ENCODE measurements around the gene CHID1.

CHID1 gene

DNA sequence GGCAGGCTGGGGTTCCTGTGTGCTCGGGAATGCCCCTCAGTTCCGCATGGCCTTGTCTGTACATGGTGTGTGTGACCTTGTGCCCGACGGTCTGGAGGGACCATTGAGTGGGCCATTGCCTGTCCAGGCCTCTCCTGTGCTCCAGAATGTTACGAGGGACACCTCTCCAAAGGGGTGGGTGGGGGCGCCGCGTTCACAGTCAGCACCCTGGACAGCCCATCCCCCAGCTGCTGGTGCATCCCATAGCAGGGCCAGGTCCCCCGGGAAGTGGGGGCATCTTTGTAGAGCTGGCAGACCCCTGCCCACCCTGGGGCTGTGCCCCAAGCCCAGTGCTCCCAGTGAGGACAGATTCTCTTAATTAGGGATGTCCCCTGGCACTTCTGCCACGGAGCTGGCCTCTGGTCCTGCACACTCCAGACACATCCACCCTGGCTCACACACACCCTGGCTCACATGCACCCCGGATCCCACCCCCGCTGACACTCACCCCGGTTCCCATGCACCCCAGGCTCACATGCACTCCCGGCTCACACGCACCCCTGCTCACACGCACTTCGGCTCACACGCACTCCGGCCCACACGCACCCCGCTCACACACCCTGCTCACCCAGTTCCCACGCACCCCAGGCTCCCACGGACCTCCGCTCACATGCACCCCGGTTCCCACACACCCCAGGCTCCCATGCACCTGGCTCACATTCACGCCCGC lies 52.4 kb downstream of the CHID1 start:
- TF ChIP-seq CTCF (IDR thresholded peaks at IDR 0.05; ENCODE audit: low read depth, low read length) = no peak
- no peak overlapping the region for H3K4me3 ChIP-seq (ENCODE audit: low read depth, low read length)
- DNase-seq (ENCODE audit: low read depth) = no peak

- H3K4me3 ChIP-seq (ENCODE audit: low read depth, low read length) = no peak overlapping the region
- no peak for DNase-seq (ENCODE audit: low read depth)
- TF ChIP-seq MAX (IDR thresholded peaks at IDR 0.05; ENCODE audit: low read depth, low read length) (no peak), POLR2A (IDR thresholded peaks at IDR 0.05; ENCODE audit: extremely low read depth, insufficient read length) (no peak), MYC (IDR thresholded peaks at IDR 0.05; ENCODE audit: low read depth, low read length) (no peak)
Observed at GRCh38 chr11:856397-856796, 54.2 kb downstream of the CHID1 start.

DNA sequence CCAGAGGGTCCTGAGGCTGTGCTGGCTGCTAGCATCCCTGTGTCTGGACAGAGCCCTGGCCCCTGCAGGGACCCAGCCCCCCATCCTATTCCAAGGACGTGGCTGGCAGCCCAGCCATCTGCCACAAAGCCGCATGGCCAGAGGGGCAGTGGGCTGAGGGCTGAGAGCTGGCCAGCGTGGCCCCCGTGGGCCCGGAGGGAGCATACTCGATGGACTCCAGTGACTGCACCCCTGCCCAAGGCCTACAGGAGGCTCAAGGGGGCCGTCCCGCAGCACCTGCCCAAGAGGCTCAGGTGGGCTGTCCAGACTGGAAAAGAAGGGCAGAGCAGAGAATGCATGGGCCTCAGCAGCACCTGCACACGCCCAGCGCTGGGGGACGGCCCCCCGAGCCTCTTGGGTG lies 54.8 kb downstream of the CHID1 start:
- no peak for DNase-seq (ENCODE audit: low read depth)
- TF ChIP-seq CTCF (IDR thresholded peaks at IDR 0.05; ENCODE audit: low read depth, low read length) (no peak), POLR2A (IDR thresholded peaks at IDR 0.05; ENCODE audit: extremely low read depth, insufficient read length) (no peak), MYC (IDR thresholded peaks at IDR 0.05; ENCODE audit: low read depth, low read length) (no peak), MAX (IDR thresholded peaks at IDR 0.05; ENCODE audit: low read depth, low read length) (no peak)
- no peak overlapping the region for H3K4me3 ChIP-seq (ENCODE audit: low read depth, low read length)

DNA sequence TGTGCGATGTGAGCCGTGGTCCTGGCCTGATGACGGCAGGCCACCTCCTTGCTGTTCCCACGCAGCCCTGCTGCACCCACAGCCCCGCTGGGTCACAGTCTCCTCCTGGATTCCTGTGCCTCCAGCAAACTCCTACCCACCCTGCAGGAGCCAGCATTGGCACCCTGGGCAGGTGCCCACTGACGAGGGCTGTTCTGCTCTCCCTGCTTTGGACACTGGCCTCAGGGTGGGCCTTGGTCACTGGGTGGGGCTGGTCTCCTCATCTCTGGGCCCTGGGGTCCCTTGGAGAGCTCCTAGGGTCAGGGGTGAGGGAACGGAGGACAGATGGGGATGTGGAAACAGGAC lies 55.3 kb downstream of the CHID1 start:
- DNase-seq (ENCODE audit: low read depth) = no peak
- TF ChIP-seq CTCF (IDR thresholded peaks at IDR 0.05; ENCODE audit: low read depth, low read length) (no peak), MYC (IDR thresholded peaks at IDR 0.05; ENCODE audit: low read depth, low read length) (no peak), MAX (IDR thresholded peaks at IDR 0.05; ENCODE audit: low read depth, low read length) (no peak), POLR2A (IDR thresholded peaks at IDR 0.05; ENCODE audit: extremely low read depth, insufficient read length) (no peak)
- no peak overlapping the region for H3K4me3 ChIP-seq (ENCODE audit: low read depth, low read length)

DNA sequence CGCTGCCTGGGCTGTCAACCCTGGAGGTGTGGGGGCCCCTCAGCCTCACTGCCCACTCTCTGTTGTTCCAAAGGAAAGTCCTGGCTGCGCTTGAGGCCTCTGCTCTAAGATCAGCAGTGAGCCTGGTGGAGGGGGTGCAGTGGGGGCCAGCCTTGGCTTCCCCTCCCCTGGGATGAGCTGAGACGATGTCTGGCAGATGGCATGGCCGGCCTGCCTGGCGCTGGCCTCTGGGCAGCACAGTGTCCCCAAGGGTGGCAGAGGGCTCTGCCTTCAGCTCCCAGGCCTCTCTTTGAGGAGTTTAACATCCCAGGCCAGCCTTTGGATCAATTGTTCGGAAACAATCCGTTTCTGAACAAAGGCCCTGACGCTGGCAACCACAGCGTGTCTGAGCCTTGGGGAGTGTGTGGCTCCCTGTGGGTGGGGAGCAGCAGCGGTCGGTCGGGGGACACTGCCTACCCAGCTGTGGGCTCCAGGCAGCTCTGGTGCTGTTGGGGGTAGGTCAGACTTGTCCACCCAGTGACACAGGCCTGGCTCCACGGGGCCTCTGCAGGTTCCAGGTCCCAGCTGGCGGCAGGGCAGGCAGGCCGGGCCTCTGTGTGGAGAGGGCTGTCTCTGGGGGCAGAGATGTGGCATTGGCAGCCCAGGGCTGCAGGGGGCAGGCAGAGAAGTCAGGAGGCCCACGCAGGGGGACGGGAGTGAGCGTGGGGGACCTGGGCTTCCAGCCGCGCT lies 55.8 kb downstream of the CHID1 start:
- no peak for DNase-seq (ENCODE audit: low read depth)
- no peak for TF ChIP-seq MYC (IDR thresholded peaks at IDR 0.05; ENCODE audit: low read depth, low read length)
- TF ChIP-seq CTCF (IDR thresholded peaks at IDR 0.05; ENCODE audit: low read depth, low read length) = no peak
- no peak for TF ChIP-seq POLR2A (IDR thresholded peaks at IDR 0.05; ENCODE audit: extremely low read depth, insufficient read length)
- no peak for TF ChIP-seq MAX (IDR thresholded peaks at IDR 0.05; ENCODE audit: low read depth, low read length)

GRCh38 chr11:853682-854448 lies 56.7 kb downstream of the CHID1 start:
- no peak for TF ChIP-seq MAX (IDR thresholded peaks at IDR 0.05; ENCODE audit: low read depth, low read length)
- no peak for TF ChIP-seq CTCF (IDR thresholded peaks at IDR 0.05; ENCODE audit: low read depth, low read length)
- no peak for TF ChIP-seq POLR2A (IDR thresholded peaks at IDR 0.05; ENCODE audit: extremely low read depth, insufficient read length)
- no peak for TF ChIP-seq MYC (IDR thresholded peaks at IDR 0.05; ENCODE audit: low read depth, low read length)
- no peak for DNase-seq (ENCODE audit: low read depth)
- no peak overlapping the region for H3K4me3 ChIP-seq (ENCODE audit: low read depth, low read length)

More for the DNA sequence above, 55.8 kb downstream of the CHID1 start:
- no peak overlapping the region for H3K4me3 ChIP-seq (ENCODE audit: low read depth, low read length)

All from NB4 (cell line).